ENCODE results near the gene PIGZ. TPM values are rescaled to one million over a fixed set of nuclear protein-coding genes. Genes with fewer than 3 reads are reported as not detected.

Gene PIGZ
- total and polyA plus RNA-seq, 4 donors: 0.99 to 2.4 (median 1.6) TPM

GRCh38 chr3:196979545-196979944 is 10.9 kb upstream of the PIGZ start:
- Histone ChIP-seq H3K27ac (ENCODE audit: low read depth in 1 of 2, low read length in 2 of 2) (no peak overlapping the region), H3K9ac (ENCODE audit: low read depth in 1 of 2, low read length in 2 of 2) (no peak overlapping the region), H3K9me3 (ENCODE audit: control insufficient read depth in 4 of 4, low read length in 3 of 4) (peaks cover 0 to 3% (median 0%) of the 10 kb centered on the region in 4 donors), H3K27me3 (ENCODE audit: control insufficient read depth in 4 of 4, insufficient read depth in 4 of 4, low read length in 3 of 4) (no peaks in the 10 kb centered on the region), H3K4me1 (ENCODE audit: control insufficient read depth in 4 of 4, insufficient read depth in 4 of 4, low read length in 3 of 4) (peaks cover 0 to 3% (median 2%) of the 10 kb centered on the region in 4 donors), H3K36me3 (ENCODE audit: control insufficient read depth in 4 of 4, insufficient read depth in 3 of 4, low read depth in 1 of 4, low read length in 3 of 4) (no peaks in the 10 kb centered on the region), H3K4me3 (ENCODE audit: low read depth in 1 of 3, low read length in 3 of 3) (no peak overlapping the region)
- TF ChIP-seq EGR1 (IDR thresholded peaks at IDR 0.05; ENCODE audit: low read depth in 2 of 2) (no peak), NR2F2 (IDR thresholded peaks at IDR 0.05) (no peak), TAF1 (conservative IDR thresholded peaks at IDR 0.05) (no peak), CTCF (IDR thresholded peaks at IDR 0.05; ENCODE audit: low read depth, low read length, missing input control) (no peak), ATF3 (IDR thresholded peaks at IDR 0.05) (no peak), FOXA1 (IDR thresholded peaks at IDR 0.05) (no peak), SP1 (IDR thresholded peaks at IDR 0.05) (no peak), RXRA (IDR thresholded peaks at IDR 0.05) (no peak), YY1 (IDR thresholded peaks at IDR 0.05) (no peak), FOXA2 (IDR thresholded peaks at IDR 0.05) (no peak), JUND (IDR thresholded peaks at IDR 0.05) (no peak), RAD21 (IDR thresholded peaks at IDR 0.05) (no peak)
- TF ChIP-seq, protein P1, sequence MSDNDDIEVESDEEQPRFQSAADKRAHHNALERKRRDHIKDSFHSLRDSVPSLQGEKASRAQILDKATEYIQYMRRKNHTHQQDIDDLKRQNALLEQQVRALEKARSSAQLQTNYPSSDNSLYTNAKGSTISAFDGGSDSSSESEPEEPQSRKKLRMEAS (IDR thresholded peaks at IDR 0.05): no peak
- DNase-seq (ENCODE audit: low spot score): peak; percentile 25
- 84% methylated on average over 10 of the region's 10 CpGs for WGBS

GRCh38 chr3:196976941-196977340 is 8.3 kb upstream of the PIGZ start:
- 91% methylated on average over 11 of the region's 11 CpGs for WGBS
- no peaks in the 10 kb centered on the region for H3K36me3 ChIP-seq (ENCODE audit: control insufficient read depth in 4 of 4, insufficient read depth in 3 of 4, low read depth in 1 of 4, low read length in 3 of 4)
- no peak overlapping the region for H3K4me3 ChIP-seq (ENCODE audit: low read depth in 1 of 3, low read length in 3 of 3)
- TF ChIP-seq GABPA (IDR thresholded peaks at IDR 0.05 in 1 of 2, conservative IDR thresholded peaks at IDR 0.05 in 1 of 2): no peak
- TF ChIP-seq NR2F2 (IDR thresholded peaks at IDR 0.05): no peak
- no peak for TF ChIP-seq YY1 (IDR thresholded peaks at IDR 0.05)
- TF ChIP-seq REST (IDR thresholded peaks at IDR 0.05): no peak
- no peak for TF ChIP-seq CTCF (IDR thresholded peaks at IDR 0.05; ENCODE audit: low read depth, low read length, missing input control)
- TF ChIP-seq, protein P1 (IDR thresholded peaks at IDR 0.05): no peak
- no peak for TF ChIP-seq RXRA (IDR thresholded peaks at IDR 0.05)
- TF ChIP-seq FOXA1 (IDR thresholded peaks at IDR 0.05): no peak
- no peak for TF ChIP-seq FOXA2 (IDR thresholded peaks at IDR 0.05)
- no peak for TF ChIP-seq EGR1 (IDR thresholded peaks at IDR 0.05; ENCODE audit: low read depth in 2 of 2)
- no peak for TF ChIP-seq HNF4G (IDR thresholded peaks at IDR 0.05)
- TF ChIP-seq SP1 (IDR thresholded peaks at IDR 0.05): no peak
- TF ChIP-seq ATF3 (IDR thresholded peaks at IDR 0.05): no peak
- TF ChIP-seq HNF4A (conservative IDR thresholded peaks at IDR 0.05): no peak
- no peak for TF ChIP-seq JUND (IDR thresholded peaks at IDR 0.05)
- TF ChIP-seq RAD21 (IDR thresholded peaks at IDR 0.05): no peak
- no peak for TF ChIP-seq ZBTB33 (IDR thresholded peaks at IDR 0.05)
- no peak for TF ChIP-seq TAF1 (conservative IDR thresholded peaks at IDR 0.05)
- H3K27ac ChIP-seq (ENCODE audit: low read depth in 1 of 2, low read length in 2 of 2): no peak overlapping the region
- no peaks in the 10 kb centered on the region for H3K9me3 ChIP-seq (ENCODE audit: control insufficient read depth in 4 of 4, low read length in 3 of 4)
- H3K27me3 ChIP-seq (ENCODE audit: control insufficient read depth in 4 of 4, insufficient read depth in 4 of 4, low read length in 3 of 4): no peaks in the 10 kb centered on the region
- H3K9ac ChIP-seq (ENCODE audit: low read depth in 1 of 2, low read length in 2 of 2): no peak overlapping the region
- H3K4me1 ChIP-seq (ENCODE audit: control insufficient read depth in 4 of 4, insufficient read depth in 4 of 4, low read length in 3 of 4): peaks cover 0 to 3% (median 2%) of the 10 kb centered on the region in 4 donors
- no peak for DNase-seq (ENCODE audit: low spot score)
